ENCODE measurements around the gene PREX1.
A peak's percentile ranks its signal among the peaks of the same experiment; 100 is the strongest.

PREX1 gene

DNA sequence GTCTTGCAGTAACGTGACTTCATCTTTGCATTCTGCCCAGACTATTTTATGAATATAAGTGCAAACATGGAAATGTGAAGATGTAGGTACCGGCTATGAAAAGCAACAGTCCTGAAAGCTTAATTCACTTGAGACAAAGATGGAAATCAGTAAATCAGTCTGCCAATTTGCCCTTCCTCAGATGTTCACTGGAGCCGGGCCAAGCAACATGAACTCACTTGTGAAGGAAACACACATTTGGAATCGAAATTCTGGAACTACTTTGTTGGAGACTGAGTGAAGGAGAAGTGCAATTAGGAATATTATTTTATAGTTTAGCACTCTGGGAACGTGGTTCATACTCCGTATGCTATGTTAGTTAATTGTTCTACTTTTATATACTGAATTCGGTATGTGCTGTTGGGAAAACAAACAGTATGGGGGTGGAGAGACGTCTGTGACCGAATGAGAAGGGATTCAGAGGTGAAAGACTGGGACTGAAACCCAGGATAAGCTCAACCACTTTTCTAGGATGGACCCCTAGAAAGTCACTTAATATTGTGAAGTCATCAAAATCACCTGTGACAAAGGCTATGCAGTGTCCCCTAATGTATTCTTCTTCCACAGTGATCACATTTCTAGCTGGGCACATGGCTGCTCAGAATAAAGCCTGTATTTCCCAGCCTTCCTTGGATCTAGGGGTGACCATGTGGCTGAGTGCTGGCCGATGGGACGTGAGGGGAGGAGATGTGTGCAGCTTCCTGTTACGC, 95.5 kb downstream of the PREX1 start:
- peaks cover 73% of the 10 kb centered on the region for H3K36me3 Mint-ChIP-seq (ENCODE audit: low read depth)
- no peak overlapping the region for H3K27ac Mint-ChIP-seq
- peaks cover 51% of the 10 kb centered on the region for H3K4me1 Mint-ChIP-seq (ENCODE audit: low read depth)
- H3K9me3 Mint-ChIP-seq: no peaks in the 10 kb centered on the region
- H3K4me3 Mint-ChIP-seq: no peak overlapping the region
- H3K27me3 Mint-ChIP-seq: no peaks in the 10 kb centered on the region

DNA sequence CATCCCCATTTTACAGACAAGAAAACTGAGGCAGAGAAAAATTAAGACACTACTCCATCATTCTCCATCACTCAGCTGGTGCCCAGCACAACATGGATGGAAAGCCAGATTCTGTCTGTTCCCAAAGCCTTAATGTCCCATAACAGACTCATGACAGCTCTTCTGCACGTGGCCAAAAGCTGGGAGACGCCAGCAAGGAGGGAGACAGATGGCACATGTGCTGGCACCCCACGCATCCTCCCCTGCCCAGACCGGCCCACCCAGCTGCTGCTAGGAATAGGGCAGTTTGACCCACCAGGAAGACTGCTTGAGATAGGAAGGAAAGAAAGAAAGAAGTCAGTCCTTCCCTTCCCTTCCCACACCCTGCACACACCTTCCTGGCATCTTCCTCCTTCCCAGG, 96.3 kb downstream of the PREX1 start:
- Mint-ChIP-seq H3K27me3 (no peaks in the 10 kb centered on the region), H3K27ac (peak overlapping the region; percentile 42), H3K36me3 (ENCODE audit: low read depth) (peaks cover 71% of the 10 kb centered on the region), H3K9me3 (no peaks in the 10 kb centered on the region), H3K4me3 (no peak overlapping the region), H3K4me1 (ENCODE audit: low read depth) (peaks cover 44% of the 10 kb centered on the region)

DNA sequence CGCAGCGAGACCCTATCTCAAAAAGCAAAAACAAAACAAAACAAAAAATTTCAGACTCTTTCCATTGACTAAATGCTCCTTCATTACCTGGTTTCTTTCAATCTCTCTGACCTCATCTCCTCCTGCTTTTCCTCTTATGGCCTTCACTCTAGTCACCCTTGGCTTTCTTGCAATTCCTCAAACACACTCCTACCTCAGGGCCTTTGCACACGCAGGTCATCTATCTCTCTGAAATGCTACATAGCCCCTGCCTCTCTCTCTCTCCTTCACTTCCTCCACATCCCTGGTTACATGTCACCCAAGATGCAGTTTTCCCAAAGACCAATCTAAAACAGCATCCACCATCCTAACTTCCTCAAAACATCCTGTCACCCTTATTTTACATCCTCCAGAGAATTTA, 96.8 kb downstream of the PREX1 start:
- no peak overlapping the region for H3K4me3 Mint-ChIP-seq
- H3K36me3 Mint-ChIP-seq (ENCODE audit: low read depth): peaks cover 71% of the 10 kb centered on the region
- H3K27ac Mint-ChIP-seq: peak overlapping the region; percentile 42
- H3K4me1 Mint-ChIP-seq (ENCODE audit: low read depth): peaks cover 41% of the 10 kb centered on the region
- no peaks in the 10 kb centered on the region for H3K9me3 Mint-ChIP-seq
- no peaks in the 10 kb centered on the region for H3K27me3 Mint-ChIP-seq

DNA sequence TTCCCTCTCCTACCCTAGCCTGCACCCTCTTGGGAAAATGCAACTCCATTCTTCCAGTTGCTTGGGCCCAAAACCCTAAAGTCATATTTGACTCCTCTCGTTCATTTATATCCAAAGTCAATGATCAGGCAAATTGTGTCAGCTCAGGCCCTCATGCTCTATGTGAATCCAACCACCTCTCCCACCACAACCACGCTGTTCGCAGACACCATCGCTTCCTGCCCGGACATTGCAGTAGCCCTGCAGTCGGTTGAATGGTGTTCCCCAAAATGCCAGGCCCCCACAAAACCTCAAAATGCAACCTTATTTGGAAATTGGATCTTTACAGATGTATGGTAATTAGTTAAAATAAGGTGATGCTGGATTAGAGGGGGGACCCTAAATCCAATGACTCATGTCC, 98.3 kb downstream of the PREX1 start:
- H3K27me3 Mint-ChIP-seq: no peaks in the 10 kb centered on the region
- peaks cover 76% of the 10 kb centered on the region for H3K36me3 Mint-ChIP-seq (ENCODE audit: low read depth)

DNA sequence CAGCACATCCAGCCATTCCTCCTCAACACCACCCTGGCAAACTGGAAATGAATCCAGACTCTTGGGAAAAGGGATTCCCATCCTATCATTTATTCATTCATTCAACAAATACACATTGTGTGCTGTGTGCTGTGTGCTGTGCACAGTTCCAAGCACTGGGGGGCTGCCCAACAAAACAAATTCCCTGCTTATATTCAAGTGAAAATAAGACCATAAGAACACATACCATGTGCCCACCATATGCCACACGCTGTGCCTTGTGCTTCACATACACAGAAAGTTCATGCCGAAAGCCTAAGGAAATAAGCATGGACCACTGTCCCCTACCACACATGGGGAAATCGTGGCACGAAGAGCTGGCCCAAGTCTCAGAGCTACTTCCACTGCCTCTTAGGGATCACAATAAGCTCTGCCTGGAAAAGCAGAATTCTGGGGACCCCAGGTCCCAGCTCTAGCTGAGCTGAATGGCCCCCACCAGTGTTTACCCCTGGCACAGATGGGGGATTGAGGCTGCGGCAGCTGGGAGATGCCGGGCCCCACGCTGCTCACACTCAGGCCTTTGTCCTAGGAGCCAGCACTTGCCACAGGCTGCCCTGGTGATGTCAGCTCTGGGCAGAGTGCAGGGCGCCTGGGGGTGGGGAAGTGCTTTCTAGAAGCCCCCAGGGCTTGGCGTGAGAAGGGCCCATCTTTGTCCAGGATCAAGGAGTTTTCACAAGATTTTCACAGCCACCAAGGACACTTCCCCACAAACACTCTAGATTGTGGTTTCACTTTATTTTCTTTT, 99.6 kb downstream of the PREX1 start:
- Mint-ChIP-seq H3K27ac (peak overlapping the region; percentile 59), H3K27me3 (no peaks in the 10 kb centered on the region), H3K9me3 (no peaks in the 10 kb centered on the region), H3K4me1 (ENCODE audit: low read depth) (peaks cover 56% of the 10 kb centered on the region), H3K36me3 (ENCODE audit: low read depth) (peaks cover 73% of the 10 kb centered on the region), H3K4me3 (no peak overlapping the region)

More for the DNA sequence above, 98.3 kb downstream of the PREX1 start:
- Mint-ChIP-seq H3K27ac (peak overlapping the region; percentile 60), H3K9me3 (no peaks in the 10 kb centered on the region), H3K4me1 (ENCODE audit: low read depth) (peaks cover 43% of the 10 kb centered on the region), H3K4me3 (no peak overlapping the region)

DNA sequence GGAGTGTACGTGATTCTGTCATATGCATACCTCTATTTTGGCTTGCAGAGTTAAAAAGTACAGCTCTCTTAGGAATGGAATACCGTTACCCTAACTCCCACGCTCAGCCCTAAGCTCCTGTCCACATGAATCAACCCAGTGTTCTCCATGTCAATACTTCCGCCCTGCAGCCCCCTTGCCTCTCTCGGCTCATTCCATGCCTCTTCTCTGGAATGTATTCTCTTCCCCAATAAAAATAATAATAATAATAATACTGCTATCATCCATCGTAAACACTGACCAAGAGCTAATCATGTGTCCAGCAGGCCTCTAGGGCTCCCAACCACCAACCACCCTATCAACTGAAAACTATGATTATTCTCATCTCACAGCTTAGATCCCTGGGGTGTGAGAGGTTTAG, 100.6 kb downstream of the PREX1 start:
- H3K36me3 Mint-ChIP-seq (ENCODE audit: low read depth): peaks cover 70% of the 10 kb centered on the region
- no peaks in the 10 kb centered on the region for H3K9me3 Mint-ChIP-seq
- H3K27me3 Mint-ChIP-seq: no peaks in the 10 kb centered on the region
- H3K4me3 Mint-ChIP-seq: no peak overlapping the region
- peaks cover 67% of the 10 kb centered on the region for H3K4me1 Mint-ChIP-seq (ENCODE audit: low read depth)
- no peak overlapping the region for H3K27ac Mint-ChIP-seq

DNA sequence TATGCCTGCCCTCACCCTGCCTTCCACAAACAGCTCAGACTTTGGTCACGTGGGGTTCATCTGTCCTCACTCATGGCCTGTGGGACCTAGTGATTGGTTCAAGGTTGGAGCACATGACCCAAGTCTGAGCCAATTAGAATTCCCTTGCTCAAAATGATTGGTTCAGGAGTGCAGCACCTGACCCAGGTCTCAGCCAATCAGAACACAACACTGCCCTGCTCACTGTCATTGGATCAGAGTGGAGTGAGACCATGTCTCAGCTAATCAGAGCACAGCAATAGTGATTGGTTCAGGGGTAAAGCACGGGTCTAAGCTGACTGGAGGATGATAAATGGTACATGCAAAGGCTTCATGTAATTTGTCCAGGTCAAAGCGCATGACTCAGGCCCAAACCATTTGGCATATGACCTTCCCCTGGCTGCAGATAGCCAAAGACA, 102.2 kb downstream of the PREX1 start:
- Mint-ChIP-seq H3K9me3 (no peaks in the 10 kb centered on the region), H3K4me3 (no peak overlapping the region), H3K4me1 (ENCODE audit: low read depth) (peaks cover 75% of the 10 kb centered on the region), H3K27ac (peak overlapping the region; percentile 58), H3K27me3 (no peaks in the 10 kb centered on the region), H3K36me3 (ENCODE audit: low read depth) (peaks cover 72% of the 10 kb centered on the region)

DNA sequence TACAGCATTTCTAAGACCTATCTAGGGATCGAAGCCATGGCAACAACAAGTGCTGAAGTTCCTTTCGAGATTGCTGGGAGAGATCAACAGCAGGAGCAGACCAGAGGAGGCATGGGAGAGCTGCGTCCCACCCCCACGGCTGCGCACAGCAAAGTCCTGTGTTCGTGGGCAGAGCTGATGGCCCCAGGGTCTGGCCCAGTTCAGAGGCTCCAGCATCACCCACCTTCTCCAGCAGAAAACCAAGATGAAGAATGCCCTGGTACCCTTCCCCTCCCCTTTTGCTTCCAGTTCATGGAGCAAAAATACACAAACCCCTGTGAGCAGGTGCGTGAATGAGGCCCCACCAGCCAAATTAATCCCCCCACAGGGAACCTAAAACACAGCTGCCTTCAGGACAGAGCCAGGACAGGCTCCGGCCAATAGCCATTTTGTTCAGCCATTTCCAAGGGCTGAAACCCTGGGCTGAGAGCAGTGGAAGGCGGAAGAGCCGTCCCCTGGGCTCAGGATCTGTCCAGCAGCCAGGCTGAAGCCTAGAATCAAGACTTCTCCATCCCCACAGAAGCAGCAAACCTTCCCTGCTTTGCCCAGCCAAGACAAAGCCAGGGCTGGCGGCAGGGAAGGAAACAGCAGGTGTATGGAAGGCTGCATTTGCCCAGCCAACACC, 102.8 kb downstream of the PREX1 start:
- no peaks in the 10 kb centered on the region for H3K9me3 Mint-ChIP-seq
- H3K36me3 Mint-ChIP-seq (ENCODE audit: low read depth): peaks cover 72% of the 10 kb centered on the region
- H3K27me3 Mint-ChIP-seq: no peaks in the 10 kb centered on the region
- H3K4me3 Mint-ChIP-seq: no peak overlapping the region
- H3K4me1 Mint-ChIP-seq (ENCODE audit: low read depth): peaks cover 75% of the 10 kb centered on the region
- peak overlapping the region; percentile 74 for H3K27ac Mint-ChIP-seq

DNA sequence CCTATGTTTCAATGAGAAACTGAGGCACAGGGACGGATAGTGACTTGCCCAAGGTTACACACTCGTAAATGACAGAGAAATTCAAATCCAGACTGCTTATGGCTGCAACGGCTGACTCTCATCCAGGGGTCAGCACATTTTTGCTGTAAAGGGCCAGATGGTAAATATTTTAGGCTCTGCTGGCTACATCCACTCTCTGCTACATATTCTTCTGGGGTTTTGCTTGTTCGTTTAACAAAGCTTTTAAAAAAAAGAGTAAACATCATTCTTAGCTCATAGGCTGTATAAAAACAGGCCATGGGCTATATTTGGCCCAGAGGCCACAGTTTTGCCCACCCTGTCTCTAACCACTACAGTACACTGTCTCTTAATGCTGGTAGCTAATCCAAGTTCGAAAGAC, 103.4 kb downstream of the PREX1 start:
- peak overlapping the region; percentile 74 for H3K27ac Mint-ChIP-seq

DNA sequence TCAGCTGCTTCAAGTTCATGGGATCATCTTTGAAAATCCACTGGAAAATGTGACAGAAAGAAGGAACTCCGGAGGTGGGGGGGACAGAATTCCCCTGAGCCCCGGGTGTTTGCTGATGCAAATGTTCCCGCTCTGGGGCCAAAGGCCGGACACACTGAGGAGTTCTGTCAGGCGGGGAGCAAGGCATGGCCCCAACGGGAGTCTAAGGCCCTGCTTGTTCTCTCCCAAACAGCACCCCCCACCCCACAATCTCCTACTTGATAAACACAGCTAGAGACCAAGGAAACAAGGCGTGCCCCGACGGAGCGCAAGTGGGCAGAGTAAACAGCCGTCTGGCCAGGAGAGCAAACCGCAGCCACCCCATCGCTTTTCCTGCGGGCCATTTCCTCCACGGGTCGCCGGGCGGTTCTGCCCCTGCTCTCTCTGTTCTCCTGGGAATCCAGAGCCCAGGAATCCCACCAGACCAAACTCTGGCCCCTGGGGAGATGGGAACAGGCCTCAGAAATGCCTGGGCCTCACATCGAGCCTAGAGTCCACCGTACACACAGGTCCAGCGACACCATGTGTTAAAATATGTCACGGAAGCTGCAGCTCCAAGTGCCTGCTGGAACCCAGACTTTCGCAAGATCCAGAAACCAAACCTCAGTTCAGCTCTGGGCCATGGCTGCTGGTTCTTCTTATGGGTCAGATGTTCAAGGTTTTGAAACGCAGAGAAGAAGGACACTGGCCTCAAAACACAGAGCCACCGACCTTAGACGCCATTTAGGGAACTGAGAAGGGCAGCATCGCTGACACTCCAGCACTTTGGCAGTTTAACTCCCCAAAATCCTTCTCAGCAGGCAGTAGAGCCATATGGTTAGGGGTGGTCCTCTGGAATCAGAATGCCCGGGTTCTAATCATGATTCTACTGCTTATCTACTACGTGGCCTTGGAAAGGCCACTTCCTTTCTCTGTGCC, 104.2 kb downstream of the PREX1 start:
- Mint-ChIP-seq H3K36me3 (ENCODE audit: low read depth) (peaks cover 74% of the 10 kb centered on the region), H3K9me3 (no peaks in the 10 kb centered on the region)

More for the DNA sequence above, 103.4 kb downstream of the PREX1 start:
- Mint-ChIP-seq H3K27me3 (no peaks in the 10 kb centered on the region), H3K9me3 (no peaks in the 10 kb centered on the region), H3K36me3 (ENCODE audit: low read depth) (peaks cover 71% of the 10 kb centered on the region), H3K4me3 (no peak overlapping the region), H3K4me1 (ENCODE audit: low read depth) (peaks cover 75% of the 10 kb centered on the region)

DNA sequence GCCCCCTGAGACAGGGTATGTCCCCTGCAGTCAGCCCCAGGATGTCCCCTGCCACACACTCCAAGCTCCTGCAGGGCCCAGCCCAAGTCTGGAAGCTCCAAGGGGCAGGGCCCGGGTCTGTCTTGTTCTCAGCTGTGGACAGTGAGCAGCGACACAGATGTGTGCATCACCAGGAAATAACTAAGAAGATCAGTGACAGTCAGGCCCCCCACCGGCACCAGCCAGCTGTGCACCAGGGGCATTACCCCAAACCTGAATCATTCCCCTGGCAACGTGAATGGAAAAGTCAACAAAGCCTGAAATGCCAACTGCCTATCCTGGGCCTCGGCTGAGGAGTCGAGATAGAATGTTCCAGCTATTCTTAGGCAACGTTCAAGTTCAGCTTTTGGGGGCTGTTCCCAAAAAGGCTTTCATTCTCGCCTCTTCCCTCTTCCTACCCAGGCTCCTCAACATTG, 105.0 kb downstream of the PREX1 start:
- Mint-ChIP-seq H3K4me3 (peak overlapping the region; percentile 63), H3K4me1 (ENCODE audit: low read depth) (peaks cover 83% of the 10 kb centered on the region), H3K27ac (peak overlapping the region; percentile 89), H3K36me3 (ENCODE audit: low read depth) (peaks cover 77% of the 10 kb centered on the region), H3K9me3 (no peaks in the 10 kb centered on the region), H3K27me3 (no peaks in the 10 kb centered on the region)

More for the DNA sequence above, 104.2 kb downstream of the PREX1 start:
- H3K4me3 Mint-ChIP-seq: no peak overlapping the region
- peaks cover 77% of the 10 kb centered on the region for H3K4me1 Mint-ChIP-seq (ENCODE audit: low read depth)
- H3K27me3 Mint-ChIP-seq: no peaks in the 10 kb centered on the region
- peak overlapping the region; percentile 74 for H3K27ac Mint-ChIP-seq

DNA sequence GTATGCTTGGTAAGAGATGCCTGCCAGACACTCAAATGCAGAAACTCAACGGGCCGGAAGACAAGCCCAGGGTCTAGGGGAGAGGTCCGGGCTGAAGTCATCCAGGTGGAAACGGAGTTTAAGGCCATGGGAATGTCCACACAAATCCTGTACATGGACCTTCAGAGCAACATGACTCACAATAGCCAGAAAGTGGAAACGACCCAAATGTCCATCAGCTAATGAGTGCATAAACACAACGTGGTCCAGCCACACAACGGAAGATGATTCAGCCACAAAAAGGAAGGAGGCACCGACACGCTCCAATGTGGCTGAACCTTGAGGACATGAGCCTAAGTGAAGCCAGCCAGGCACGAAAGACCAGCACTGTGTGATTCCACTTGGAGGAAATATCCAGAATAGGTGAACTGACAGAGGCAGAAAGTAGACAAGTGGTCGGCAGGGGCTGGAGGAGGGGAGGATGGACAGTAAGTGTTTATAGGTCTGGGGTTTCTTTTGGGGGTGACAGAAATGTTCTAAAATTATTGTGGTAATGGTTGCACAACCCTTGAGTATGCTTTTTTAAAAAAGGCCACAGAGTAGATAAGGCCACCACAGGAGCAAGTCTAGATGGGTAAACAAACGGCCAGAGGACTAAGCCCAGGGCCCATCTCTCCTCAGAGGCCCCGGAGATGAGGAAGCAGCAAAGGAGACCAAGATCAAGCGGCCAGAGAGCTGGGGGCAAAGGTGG, 105.6 kb downstream of the PREX1 start:
- H3K4me1 Mint-ChIP-seq (ENCODE audit: low read depth): peaks cover 89% of the 10 kb centered on the region

DNA sequence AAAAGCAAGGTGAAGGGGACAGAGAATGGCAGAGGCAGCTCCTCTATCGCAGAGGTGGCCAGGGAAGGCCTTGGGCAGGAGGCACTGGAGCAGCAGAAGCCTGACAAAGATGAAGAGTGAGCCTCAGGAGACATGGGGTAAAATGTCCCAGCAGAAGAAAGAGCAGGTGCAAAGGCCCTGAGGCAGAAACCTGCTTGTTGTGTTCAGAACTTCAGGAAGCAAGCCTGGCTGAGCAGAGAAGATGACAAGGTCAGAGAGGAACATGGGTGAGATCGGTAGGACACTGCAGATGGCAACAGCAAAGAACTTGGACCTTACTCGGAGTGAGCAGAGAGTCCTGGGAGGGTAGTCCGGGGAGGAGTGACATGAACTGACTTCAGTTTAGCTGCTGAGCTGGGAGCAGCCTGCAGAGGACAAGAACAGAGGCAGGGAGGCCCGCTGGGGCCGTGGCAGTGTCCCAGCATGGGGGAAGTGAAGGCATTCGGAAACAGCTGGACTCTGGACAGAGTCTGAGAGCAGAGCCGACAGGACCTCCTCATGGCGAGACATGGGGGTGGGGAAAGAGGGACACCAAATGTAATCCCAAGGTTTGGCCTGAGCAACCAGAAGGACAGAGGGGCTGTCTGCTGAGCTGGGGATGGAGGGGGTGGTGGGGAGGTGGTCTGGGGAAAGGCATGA, 106.3 kb downstream of the PREX1 start:
- H3K27ac Mint-ChIP-seq: peak overlapping the region; percentile 73
- no peaks in the 10 kb centered on the region for H3K27me3 Mint-ChIP-seq
- H3K9me3 Mint-ChIP-seq: no peaks in the 10 kb centered on the region
- peaks cover 96% of the 10 kb centered on the region for H3K4me1 Mint-ChIP-seq (ENCODE audit: low read depth)
- H3K36me3 Mint-ChIP-seq (ENCODE audit: low read depth): peaks cover 76% of the 10 kb centered on the region
- peak overlapping the region; percentile 2 for H3K4me3 Mint-ChIP-seq

More for the DNA sequence above, 105.6 kb downstream of the PREX1 start:
- Mint-ChIP-seq H3K9me3 (no peaks in the 10 kb centered on the region), H3K36me3 (ENCODE audit: low read depth) (peaks cover 79% of the 10 kb centered on the region), H3K27me3 (no peaks in the 10 kb centered on the region), H3K4me3 (peak overlapping the region; percentile 63), H3K27ac (peak overlapping the region; percentile 89)

Data from stimulated activated naive CD8-positive, alpha-beta T cell treated with anti-CD3 and anti-CD28 coated beads, Interleukin-15, Interleukin-2, amounts not matched to agents 100 ng/mL and 50 ng/mL, for 24 hours (primary cell).